ENCODE data around the gene PKD2. TPM values are rescaled to one million over a fixed set of nuclear protein-coding genes. Genes with fewer than 3 reads are reported as not detected.

Gene PKD2
- total RNA-seq, 2 experiments from 2014 or later: 3.8 to 4.5 TPM

DNA sequence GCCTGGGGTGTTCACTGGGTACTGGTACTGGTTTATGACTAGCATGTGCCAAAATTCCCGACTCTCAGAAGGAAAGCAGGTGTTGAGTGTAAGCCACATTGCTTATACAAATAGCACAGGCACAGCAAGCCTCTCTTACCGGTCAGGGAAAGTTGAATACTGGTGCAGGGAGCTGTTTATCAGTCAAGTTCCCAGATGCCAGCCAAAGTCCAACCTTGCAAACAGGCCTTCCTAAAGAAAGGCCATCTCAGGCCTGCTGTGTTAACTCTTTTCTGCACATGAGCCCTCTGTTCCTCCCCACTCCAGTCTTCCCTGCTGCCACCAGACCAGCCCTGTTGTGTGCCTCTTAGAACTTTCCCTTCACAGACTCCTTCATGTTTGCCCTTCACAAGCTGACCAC lies 34.2 kb downstream of the PKD2 start:
- Histone ChIP-seq H3K9me3 (ENCODE audit: low read length) (no peaks in the 10 kb centered on the region), H3K4me2 (ENCODE audit: low read length) (no peak overlapping the region), H3K9me2 (ENCODE audit: insufficient read depth, low read length) (no peaks in the 10 kb centered on the region), H3K4me1 (ENCODE audit: insufficient read depth, low read length, poor library complexity, severe bottlenecking) (no peaks in the 10 kb centered on the region), H4K20me1 (ENCODE audit: insufficient read depth, low read length) (no peaks in the 10 kb centered on the region), H3K27ac (ENCODE audit: low read depth, low read length, poor library complexity, severe bottlenecking) (no peak overlapping the region), H3K4me3 (ENCODE audit: low read depth, low read length, poor library complexity, severe bottlenecking) (no peak overlapping the region), H3K36me3 (ENCODE audit: insufficient read depth, low read length) (peaks cover 6% of the 10 kb centered on the region; the same call in 1 of the 2 replicates), H3K79me2 (ENCODE audit: insufficient read depth, low read depth, low read length) (no peaks in the 10 kb centered on the region), H2AFZ (ENCODE audit: low read length) (no peak overlapping the region)
- no peak for DNase-seq (ENCODE audit: low spot score)
- no TSS peak for BruUV-seq (replicated peaks)
- TF ChIP-seq EZH2phosphoT487 (IDR thresholded peaks at IDR 0.05; ENCODE audit: borderline replicate concordance, low read depth, low read length): no peak
- TF ChIP-seq, protein P1, sequence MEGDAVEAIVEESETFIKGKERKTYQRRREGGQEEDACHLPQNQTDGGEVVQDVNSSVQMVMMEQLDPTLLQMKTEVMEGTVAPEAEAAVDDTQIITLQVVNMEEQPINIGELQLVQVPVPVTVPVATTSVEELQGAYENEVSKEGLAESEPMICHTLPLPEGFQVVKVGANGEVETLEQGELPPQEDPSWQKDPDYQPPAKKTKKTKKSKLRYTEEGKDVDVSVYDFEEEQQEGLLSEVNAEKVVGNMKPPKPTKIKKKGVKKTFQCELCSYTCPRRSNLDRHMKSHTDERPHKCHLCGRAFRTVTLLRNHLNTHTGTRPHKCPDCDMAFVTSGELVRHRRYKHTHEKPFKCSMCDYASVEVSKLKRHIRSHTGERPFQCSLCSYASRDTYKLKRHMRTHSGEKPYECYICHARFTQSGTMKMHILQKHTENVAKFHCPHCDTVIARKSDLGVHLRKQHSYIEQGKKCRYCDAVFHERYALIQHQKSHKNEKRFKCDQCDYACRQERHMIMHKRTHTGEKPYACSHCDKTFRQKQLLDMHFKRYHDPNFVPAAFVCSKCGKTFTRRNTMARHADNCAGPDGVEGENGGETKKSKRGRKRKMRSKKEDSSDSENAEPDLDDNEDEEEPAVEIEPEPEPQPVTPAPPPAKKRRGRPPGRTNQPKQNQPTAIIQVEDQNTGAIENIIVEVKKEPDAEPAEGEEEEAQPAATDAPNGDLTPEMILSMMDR (conservative IDR thresholded peaks at IDR 0.05; ENCODE audit: low read length): no peak
- ChIA-PET CTCF (ENCODE audit: unreplicated experiment) (no interaction called here), POLR2A (no interaction called here)
- intact Hi-C loops (cut with micrococcal nuclease; ENCODE audit: unreplicated experiment): no loop called here

DNA sequence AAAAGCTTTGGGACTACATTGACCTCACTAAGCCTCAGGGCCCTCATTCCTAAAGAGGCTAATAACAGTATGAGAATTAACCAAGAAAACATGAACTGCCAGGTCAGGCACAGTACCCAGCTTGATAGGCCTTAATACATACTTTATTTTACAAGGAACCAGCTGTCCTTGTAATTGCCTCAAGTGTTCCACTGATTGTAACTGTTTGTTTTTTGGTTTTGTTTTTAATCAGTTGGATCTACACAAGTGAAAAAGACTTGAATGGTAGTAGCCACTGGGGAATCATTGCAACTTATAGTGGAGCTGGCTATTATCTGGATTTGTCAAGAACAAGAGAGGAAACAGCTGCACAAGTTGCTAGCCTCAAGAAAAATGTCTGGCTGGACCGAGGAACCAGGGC lies 35.6 kb downstream of the PKD2 start:
- BruUV-seq (replicated peaks): no TSS peak
- CTCF ChIA-PET (ENCODE audit: unreplicated experiment): no interaction called here
- Histone ChIP-seq H3K36me3 (ENCODE audit: insufficient read depth, low read length) (peaks cover 6% of the 10 kb centered on the region; the same call in 1 of the 2 replicates), H3K27ac (ENCODE audit: low read depth, low read length, poor library complexity, severe bottlenecking) (no peak overlapping the region), H3K79me2 (ENCODE audit: insufficient read depth, low read depth, low read length) (no peaks in the 10 kb centered on the region), H3K4me2 (ENCODE audit: low read length) (no peak overlapping the region), H3K9me3 (ENCODE audit: low read length) (no peaks in the 10 kb centered on the region), H4K20me1 (ENCODE audit: insufficient read depth, low read length) (no peaks in the 10 kb centered on the region), H3K4me3 (ENCODE audit: low read depth, low read length, poor library complexity, severe bottlenecking) (no peak overlapping the region), H3K9me2 (ENCODE audit: insufficient read depth, low read length) (no peaks in the 10 kb centered on the region), H2AFZ (ENCODE audit: low read length) (no peak overlapping the region), H3K4me1 (ENCODE audit: insufficient read depth, low read length, poor library complexity, severe bottlenecking) (no peaks in the 10 kb centered on the region)
- no peak for TF ChIP-seq EZH2phosphoT487 (IDR thresholded peaks at IDR 0.05; ENCODE audit: borderline replicate concordance, low read depth, low read length)
- POLR2A ChIA-PET: interaction anchor here (1.2 kb wide), 1 partner anchor 134 kb away, joined by 3 read pairs; no protein-coding TSS in a partner anchor
- no peak for DNase-seq (ENCODE audit: low spot score)
- intact Hi-C loops (cut with micrococcal nuclease; ENCODE audit: unreplicated experiment): no loop called here

DNA sequence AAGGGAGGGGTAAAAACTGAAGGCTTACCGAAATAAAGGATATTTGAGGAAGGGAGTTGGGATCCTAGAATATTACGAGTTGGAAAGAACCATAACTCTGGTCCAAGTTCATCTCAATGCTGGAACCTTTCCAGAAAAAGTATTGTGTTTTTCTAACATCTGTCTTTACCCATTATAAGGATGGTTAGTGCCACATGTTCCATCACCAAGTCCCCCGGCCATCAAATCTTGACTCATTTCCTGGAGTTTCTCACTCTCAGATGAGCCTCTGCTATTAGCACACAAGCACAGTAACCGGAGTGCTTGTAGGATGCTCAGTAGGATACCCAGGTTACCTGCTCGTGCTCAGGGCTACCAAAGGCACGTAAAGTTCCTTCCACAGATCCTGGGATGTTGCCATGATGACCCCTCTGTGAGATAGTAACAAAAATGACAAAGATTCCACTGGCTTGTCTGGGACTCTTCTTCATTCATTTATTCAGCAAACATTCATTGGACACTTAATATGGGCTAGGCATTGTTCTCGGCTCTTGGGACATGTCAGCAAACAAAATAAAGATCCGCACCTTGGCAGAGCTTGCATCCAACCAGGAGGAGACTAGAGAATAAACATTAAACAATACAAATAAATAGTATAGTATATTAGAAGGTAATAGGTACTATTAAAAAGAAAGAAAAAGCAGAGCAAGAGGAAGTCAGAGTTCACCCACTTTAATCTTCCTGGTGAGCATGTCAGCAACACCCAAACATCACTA lies 36.3 kb downstream of the PKD2 start:
- Histone ChIP-seq H3K9me2 (ENCODE audit: insufficient read depth, low read length) (no peaks in the 10 kb centered on the region), H3K9me3 (ENCODE audit: low read length) (no peaks in the 10 kb centered on the region), H3K4me2 (ENCODE audit: low read length) (no peak overlapping the region), H3K36me3 (ENCODE audit: insufficient read depth, low read length) (peaks cover 5% of the 10 kb centered on the region; the same call in 1 of the 2 replicates), H3K4me1 (ENCODE audit: insufficient read depth, low read length, poor library complexity, severe bottlenecking) (no peaks in the 10 kb centered on the region), H3K79me2 (ENCODE audit: insufficient read depth, low read depth, low read length) (no peaks in the 10 kb centered on the region), H2AFZ (ENCODE audit: low read length) (no peak overlapping the region), H3K27ac (ENCODE audit: low read depth, low read length, poor library complexity, severe bottlenecking) (no peak overlapping the region), H4K20me1 (ENCODE audit: insufficient read depth, low read length) (no peaks in the 10 kb centered on the region), H3K4me3 (ENCODE audit: low read depth, low read length, poor library complexity, severe bottlenecking) (no peak overlapping the region)
- no peak for TF ChIP-seq EZH2phosphoT487 (IDR thresholded peaks at IDR 0.05; ENCODE audit: borderline replicate concordance, low read depth, low read length)
- TF ChIP-seq, protein P1 (conservative IDR thresholded peaks at IDR 0.05; ENCODE audit: low read length): no peak
- no peak for DNase-seq (ENCODE audit: low spot score)
- intact Hi-C loops (cut with micrococcal nuclease; ENCODE audit: unreplicated experiment): no loop called here
- BruUV-seq (replicated peaks): no TSS peak
- ChIA-PET CTCF (ENCODE audit: unreplicated experiment) (no interaction called here), POLR2A (interaction anchor here (0.6 to 1.2 kb wide), 2 partner anchors 133 to 1432 kb away, joined by 3 read pairs; no protein-coding TSS in a partner anchor)

Measured in OCI-LY7 (cell line).